Measurements from ENCODE around the gene DOHH.
"Not testable (repeated sequence)": the region's sequence is repeated elsewhere in the genome, so short reads cannot be mapped to it uniquely, and the experiment has no call there.

Gene DOHH

DNA sequence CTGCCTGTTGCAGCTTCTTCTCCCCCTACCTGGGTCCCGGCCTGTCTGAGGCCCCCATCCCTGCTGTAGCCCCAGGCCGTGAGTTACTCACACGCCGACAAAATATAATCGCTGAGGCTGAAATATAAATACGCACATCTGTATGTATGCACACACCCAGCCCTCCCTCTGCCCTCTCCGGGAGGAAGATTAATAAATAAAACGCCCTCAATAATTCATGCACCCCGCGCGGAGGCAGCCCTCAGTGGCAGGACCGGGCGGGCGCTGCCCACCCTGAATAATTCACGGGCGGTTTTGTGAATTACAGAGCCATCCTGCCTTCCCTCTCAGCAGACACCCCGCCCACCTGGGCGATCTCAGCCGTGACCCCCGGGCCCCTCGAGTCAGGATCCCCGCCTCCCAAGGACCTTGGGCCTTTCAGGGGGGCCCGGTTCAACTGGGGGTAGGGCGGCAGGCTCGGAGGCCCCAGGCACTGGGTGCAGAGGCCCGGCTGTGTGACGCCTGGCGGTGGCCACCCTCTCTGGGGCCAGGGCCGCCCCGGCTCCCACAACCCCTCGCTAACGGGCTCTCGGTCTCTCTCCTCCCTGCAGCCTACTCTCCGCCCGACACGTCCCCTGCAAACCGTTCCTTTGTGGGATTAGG lies 44.4 kb downstream of the DOHH start:
- TF ChIP-seq CTCF (IDR thresholded peaks at IDR 0.05) = no peak
- peaks cover 29% of the 10 kb centered on the region for H3K4me1 Mint-ChIP-seq
- no peak for DNase-seq
- H3K9me3 Mint-ChIP-seq = no peaks in the 10 kb centered on the region
- no peak overlapping the region for H3K27ac Mint-ChIP-seq
- peaks cover 14% of the 10 kb centered on the region for H3K27me3 Mint-ChIP-seq (ENCODE audit: low read depth, poor library complexity)
- peaks cover 4% of the 10 kb centered on the region for H3K36me3 Mint-ChIP-seq (ENCODE audit: low read depth)
- H3K4me3 Mint-ChIP-seq = no peak overlapping the region

DNA sequence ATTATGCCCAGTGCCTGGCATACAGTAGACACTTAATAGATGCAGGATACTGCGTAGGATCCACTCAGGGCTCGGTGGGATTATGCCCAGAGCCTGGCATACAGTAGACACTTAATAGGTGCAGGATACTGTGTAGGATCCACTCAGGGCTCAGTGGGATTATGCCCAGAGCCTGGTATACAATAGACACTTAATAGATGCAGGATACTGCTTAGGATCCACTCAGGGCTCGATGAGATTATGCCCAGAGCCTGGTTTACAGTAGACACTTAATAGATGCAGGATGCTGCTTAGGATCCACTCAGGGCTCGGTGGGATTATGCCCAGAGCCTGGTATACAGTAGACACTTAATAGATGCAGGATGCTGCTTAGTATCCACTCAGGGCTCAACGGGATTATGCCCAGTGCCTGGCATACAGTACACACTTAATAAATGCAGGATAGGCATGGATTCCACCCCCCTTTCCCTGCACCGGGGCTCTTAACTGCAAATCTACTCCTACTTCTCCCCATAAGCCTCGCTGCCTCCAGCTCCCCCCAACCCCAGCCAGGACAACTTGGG lies 45.0 kb downstream of the DOHH start:
- Mint-ChIP-seq H3K9me3 (no peaks in the 10 kb centered on the region), H3K36me3 (ENCODE audit: low read depth) (peaks cover 4% of the 10 kb centered on the region), H3K27ac (no peak overlapping the region), H3K4me3 (no peak overlapping the region), H3K4me1 (peaks cover 33% of the 10 kb centered on the region), H3K27me3 (ENCODE audit: low read depth, poor library complexity) (peaks cover 8% of the 10 kb centered on the region)
- TF ChIP-seq CTCF (IDR thresholded peaks at IDR 0.05) = no peak
- DNase-seq = no peak

DNA sequence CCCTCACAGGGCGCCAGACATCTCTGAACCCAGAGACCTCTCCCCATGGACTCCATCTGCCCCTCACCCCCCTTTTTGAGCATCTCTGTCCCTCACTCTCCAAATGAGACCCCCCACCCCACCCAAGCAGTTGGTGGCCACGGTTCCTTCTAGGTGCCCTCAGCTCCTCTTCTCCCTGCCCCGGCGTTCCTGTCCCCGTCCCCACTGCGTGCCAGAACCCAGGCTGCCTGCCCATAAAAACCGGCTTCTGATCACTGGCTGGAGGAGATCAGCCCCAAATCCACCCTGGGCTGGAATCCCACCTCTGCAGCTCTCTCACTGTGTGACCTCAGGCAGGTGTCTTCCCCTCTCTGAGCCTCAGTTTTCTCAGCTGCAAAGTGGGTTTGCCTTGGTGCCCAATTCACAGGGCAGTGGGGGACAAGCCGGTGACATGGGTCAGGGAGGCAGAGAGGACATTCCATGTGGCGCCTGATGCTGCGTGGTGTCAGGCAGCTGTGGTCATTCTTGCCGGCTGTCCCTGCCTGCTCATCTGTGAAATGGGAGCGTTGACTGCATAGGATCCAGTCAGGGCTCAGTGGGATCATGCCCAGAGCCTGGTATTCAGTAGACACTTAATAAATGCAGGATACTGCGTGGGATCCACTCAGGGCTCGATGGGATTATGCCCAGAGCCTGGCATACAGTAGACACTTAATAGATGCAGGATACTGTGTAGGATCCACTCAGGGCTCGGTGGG lies 45.6 kb downstream of the DOHH start:
- H3K4me3 Mint-ChIP-seq = no peak overlapping the region

DNA sequence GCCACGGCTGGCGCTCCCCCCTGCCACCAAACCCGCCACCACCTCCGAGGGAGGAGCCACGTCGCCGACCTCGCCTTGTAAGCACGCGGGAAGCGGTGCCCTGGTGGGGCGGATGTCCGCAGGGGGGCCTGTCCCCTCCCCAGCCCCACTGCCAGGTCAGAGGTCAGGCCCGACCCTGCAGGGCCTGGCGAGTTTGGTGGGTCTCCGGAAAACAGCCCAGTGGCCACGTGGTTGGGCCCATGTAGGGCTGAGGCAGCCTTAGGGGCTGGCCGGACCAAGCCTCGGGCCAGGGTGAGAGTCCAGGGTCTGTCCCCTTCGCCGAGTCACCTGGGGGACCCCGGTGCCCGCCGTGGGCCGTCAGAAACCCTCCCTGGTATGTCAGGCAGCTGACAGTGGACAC lies 46.6 kb downstream of the DOHH start:
- Mint-ChIP-seq H3K4me3 (no peak overlapping the region), H3K27ac (no peak overlapping the region), H3K4me1 (peaks cover 29% of the 10 kb centered on the region), H3K27me3 (ENCODE audit: low read depth, poor library complexity) (peaks cover 4% of the 10 kb centered on the region), H3K36me3 (ENCODE audit: low read depth) (peaks cover 4% of the 10 kb centered on the region), H3K9me3 (no peaks in the 10 kb centered on the region)
- TF ChIP-seq CTCF (IDR thresholded peaks at IDR 0.05) = no peak
- no peak for DNase-seq

More for the DNA sequence above, 45.6 kb downstream of the DOHH start:
- no peaks in the 10 kb centered on the region for H3K9me3 Mint-ChIP-seq
- peaks cover 33% of the 10 kb centered on the region for H3K4me1 Mint-ChIP-seq
- DNase-seq = no peak
- peaks cover 4% of the 10 kb centered on the region for H3K27me3 Mint-ChIP-seq (ENCODE audit: low read depth, poor library complexity)
- TF ChIP-seq CTCF (IDR thresholded peaks at IDR 0.05) = no peak
- H3K36me3 Mint-ChIP-seq (ENCODE audit: low read depth) = peaks cover 4% of the 10 kb centered on the region
- H3K27ac Mint-ChIP-seq = no peak overlapping the region

- H3K4me3 Mint-ChIP-seq; H3K9me3 Mint-ChIP-seq; DNase-seq; H3K36me3 Mint-ChIP-seq (ENCODE audit: low read depth); H3K27me3 Mint-ChIP-seq (ENCODE audit: low read depth, poor library complexity); H3K27ac Mint-ChIP-seq: not testable (repeated sequence)
- H3K4me1 Mint-ChIP-seq = peaks cover 19% of the 10 kb centered on the region
Observed at GRCh38 chr19:3452942-3453214, 47.6 kb downstream of the DOHH start.

DNA sequence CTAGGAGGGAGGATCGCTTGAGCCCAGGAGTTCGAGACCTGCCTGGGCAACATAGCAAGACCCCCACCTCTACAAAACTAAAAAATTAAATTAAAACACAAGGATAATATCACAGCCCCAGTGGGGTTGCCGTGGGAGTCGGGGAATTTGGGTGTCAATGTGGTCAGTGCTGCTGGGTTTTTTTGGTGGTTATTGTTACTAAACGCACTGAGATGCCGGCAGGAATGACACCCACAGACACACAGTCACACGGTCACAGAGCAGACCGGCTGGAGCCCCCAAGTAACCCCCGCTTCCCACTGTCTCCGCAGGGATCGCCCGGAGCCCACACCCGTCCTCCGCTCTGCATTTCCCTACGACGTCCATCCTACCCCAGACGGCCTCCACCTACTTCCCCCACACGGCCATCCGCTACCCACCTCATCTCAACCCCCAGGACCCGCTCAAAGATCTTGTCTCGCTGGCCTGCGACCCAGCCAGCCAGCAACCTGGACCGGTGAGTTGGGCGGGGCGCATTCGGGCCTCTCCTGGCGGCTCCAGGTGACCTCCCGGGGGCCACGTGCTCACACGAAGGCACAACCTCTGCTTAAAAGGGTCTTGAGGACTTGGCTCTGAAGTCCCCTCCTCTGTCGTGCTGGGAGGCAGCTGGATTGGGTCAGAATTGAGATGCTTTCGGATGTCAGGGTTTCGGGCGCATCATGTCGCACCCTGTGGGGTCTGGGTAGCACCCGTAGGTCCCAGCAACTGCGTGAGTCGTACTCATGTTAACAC lies 48.1 kb downstream of the DOHH start:
- Mint-ChIP-seq H3K36me3 (ENCODE audit: low read depth) (peaks cover 4% of the 10 kb centered on the region), H3K9me3 (no peaks in the 10 kb centered on the region), H3K27me3 (ENCODE audit: low read depth, poor library complexity) (peaks cover 4% of the 10 kb centered on the region), H3K4me1 (peaks cover 15% of the 10 kb centered on the region), H3K4me3 (no peak overlapping the region), H3K27ac (no peak overlapping the region)
- TF ChIP-seq CTCF (IDR thresholded peaks at IDR 0.05) = no peak
- DNase-seq = no peak

Measured in nephron progenitor cell (in vitro differentiated cells).